K562 (cell line): ENCODE data around the gene ZBTB46. TPM values are rescaled to one million over a fixed set of nuclear protein-coding genes. Genes with fewer than 3 reads are reported as not detected.

Experiments used
- ATAC-seq: fragments of 200-7000 bp; cut with Tn5 transposase; 3 replicates; pipeline ENCODE4 v1.9.1; 2020; ENCODE audit warnings: moderate library complexity
- BruUV-seq: library from RNA; stranded (reverse); fragments of 400-500 nt; replicated peaks from 2 replicates; lab custom pipeline; 2021; lab: Mats Ljungman, UMichigan
- CTCF ChIA-PET: fragments of 300-600 bp; formaldehyde crosslinking; extraction: SDS; loops from one replicate; lab custom pipeline; 2021; ENCODE audit warnings: low intra/inter-chr PET ratio; lab: Yijun Ruan, JAX
- POLR2A ChIA-PET: fragments of 300-600, 350-650 bp; sonication (Branson Sonifier 250); formaldehyde crosslinking; extraction: SDS; loops from one replicate; lab custom pipeline; 2021; ENCODE audit warnings: antibody characterized with exemption, inconsistent platforms; lab: Yijun Ruan, JAX
- DNase-seq, 4 experiments: peaks; one replicate each; pipeline versions ENCODE4 v3.0.0 to v3.0.0-alpha.2; 2011 to 2018; ENCODE audit warnings: low spot score in 3 of 4, mixed read lengths in 3 of 4; ENCODE audit errors: extremely low read depth in 1 of 4
- FAIRE-seq: peaks from 2 replicates; lab custom pipeline; 2011; peaks lifted over from hg19 to GRCh38; lab: Jason Lieb, UNC
- H2AFZ ChIP-seq: 2 replicates; pipeline ENCODE4 v1.6.0; 2011; ENCODE audit warnings: low read depth, low read length, control low read depth, inconsistent platforms
- H3K27ac ChIP-seq: fragments of 200-600 bp; 3 replicates; pipeline ENCODE4 v1.8.0; 2011; ENCODE audit warnings: low read depth, mild to moderate bottlenecking, control low read depth, inconsistent platforms, low read length, moderate library complexity, mixed read lengths; ENCODE audit errors: extremely low read depth
- H3K27me3 ChIP-seq, 2 experiments: fragments of 300-600 bp in 1 of 2; 2 replicates in 1 of 2; 3 replicates in 1 of 2; pipeline versions ENCODE4 v1.6.0 to v1.8.0; 2011; ENCODE audit warnings: inconsistent platforms in 2 of 2, low read length in 2 of 2, mild to moderate bottlenecking in 1 of 2, mixed read lengths in 1 of 2, moderate library complexity in 1 of 2; ENCODE audit not compliant: control insufficient read depth in 2 of 2, insufficient read depth in 2 of 2
- H3K36me3 ChIP-seq: fragments of 300-600 bp; 3 replicates; pipeline ENCODE4 v1.8.0; 2011; ENCODE audit warnings: mild to moderate bottlenecking, low read length, inconsistent platforms; ENCODE audit not compliant: control insufficient read depth, insufficient read depth
- H3K4me1 ChIP-seq, 2 experiments: fragments of 200-600 bp in 1 of 2; replicated peaks in 1 of 2; 2 replicates in 1 of 2; 3 replicates in 1 of 2; pipeline versions ENCODE4 v1.5.1 to v1.8.0; 2011; ENCODE audit warnings: inconsistent platforms in 2 of 2, low read length in 2 of 2, mild to moderate bottlenecking in 1 of 2, mixed read lengths in 1 of 2, moderate library complexity in 1 of 2; ENCODE audit not compliant: control insufficient read depth in 2 of 2, insufficient read depth in 2 of 2
- H3K4me2 ChIP-seq: 2 replicates; pipeline ENCODE4 v1.6.1; 2011; ENCODE audit warnings: low read length, control low read depth, inconsistent platforms, mixed read lengths; ENCODE audit not compliant: insufficient read depth
- H3K4me3 ChIP-seq: fragments of 200-600 bp; sonication (generic), shearing (Covaris generic); 2 replicates; pipeline ENCODE4 v1.5.1; 2016; ENCODE audit warnings: control low read depth, inconsistent platforms
- H3K79me2 ChIP-seq: fragments of 200-600 bp; 3 replicates; pipeline ENCODE4 v1.8.0; 2011; ENCODE audit warnings: low read length, inconsistent platforms; ENCODE audit not compliant: control insufficient read depth, insufficient read depth
- H3K9ac ChIP-seq, 2 experiments: 2 replicates each; pipeline versions ENCODE4 v1.6.0 to v1.6.1; 2011; ENCODE audit warnings: low read depth in 2 of 2, low read length in 2 of 2, control low read depth in 1 of 2, inconsistent platforms in 1 of 2, mild to moderate bottlenecking in 1 of 2, mixed read lengths in 1 of 2; ENCODE audit not compliant: insufficient read depth in 1 of 2
- H3K9me1 ChIP-seq: one replicate; pipeline ENCODE4 v1.6.0; 2011; ENCODE audit warnings: inconsistent platforms, mild to moderate bottlenecking, low read length, moderate library complexity; ENCODE audit not compliant: control insufficient read depth, insufficient read depth
- H3K9me3 ChIP-seq: replicated peaks from 2 replicates; pipeline ENCODE4 v1.5.1; 2011; ENCODE audit warnings: low read depth, low read length, inconsistent platforms; ENCODE audit not compliant: control insufficient read depth, insufficient read depth
- H4K20me1 ChIP-seq: replicated peaks from 2 replicates; pipeline ENCODE4 v1.6.1; 2011; ENCODE audit warnings: low read length, inconsistent platforms, mixed read lengths; ENCODE audit not compliant: control insufficient read depth, insufficient read depth
- COPS2 ChIP-seq: fragments of 450-650 bp; conservative IDR thresholded peaks from 2 replicates; pipeline ENCODE4 v1.6.1; 2016; ENCODE audit warnings: mild to moderate bottlenecking, moderate library complexity
- DMBX1 ChIP-seq: fragments of 250-450 bp; sonication (Bioruptor Pico); IDR thresholded peaks from 2 replicates; pipeline ENCODE4 v1.8.0; 2022; ENCODE audit warnings: inconsistent platforms, mild to moderate bottlenecking, moderate library complexity, borderline replicate concordance
- ETS1 ChIP-seq: conservative IDR thresholded peaks from 2 replicates; pipeline ENCODE4 v1.6.1; 2011; ENCODE audit warnings: low read depth, mild to moderate bottlenecking, low read length; ENCODE audit not compliant: control insufficient read depth
- HEY1 ChIP-seq: fragments of 250-450 bp; sonication (Bioruptor Pico); IDR thresholded peaks from 2 replicates; pipeline ENCODE4 v1.5.0; 2020; ENCODE audit warnings: mild to moderate bottlenecking, moderate library complexity, borderline replicate concordance
- KDM1A ChIP-seq, 2 experiments: fragments of 450-650 bp; IDR thresholded peaks; 2 replicates each; pipeline ENCODE4 v1.6.1; 2016; ENCODE audit warnings: mild to moderate bottlenecking in 2 of 2
- NFRKB ChIP-seq: fragments of 450-650 bp; IDR thresholded peaks from 2 replicates; pipeline ENCODE4 v1.6.1; 2016; ENCODE audit warnings: low read depth
- PHB ChIP-seq: fragments of 250-450 bp; sonication (Bioruptor Pico); IDR thresholded peaks from 2 replicates; pipeline ENCODE4 v1.5.0; 2021
- SREBF1 ChIP-seq: fragments of 150-350 bp; IDR thresholded peaks from 2 replicates; pipeline ENCODE4 v1.6.1; 2014; ENCODE audit warnings: antibody characterized with exemption, low read depth, low read length, borderline replicate concordance
- TRIM24 ChIP-seq, 2 experiments: fragments of 450-650 bp; IDR thresholded peaks; 2 replicates each; pipeline ENCODE4 v1.6.1; 2016
- TSC22D4 ChIP-seq: fragments of 450-650 bp; IDR thresholded peaks from 2 replicates; pipeline ENCODE4 v1.6.1; 2016; ENCODE audit warnings: missing genetic modification characterization, missing biosample characterization, control low read depth
- ZNF280A ChIP-seq: fragments of 450-650 bp; IDR thresholded peaks from 2 replicates; pipeline ENCODE4 v1.6.1; 2018; ENCODE audit warnings: mild to moderate bottlenecking, low read depth; ENCODE audit not compliant: partially characterized antibody
- ZNF324 ChIP-seq: fragments of 250-450 bp; sonication (Bioruptor Pico); IDR thresholded peaks from 2 replicates; pipeline ENCODE4 v1.4.0; 2020; ENCODE audit warnings: mild to moderate bottlenecking
- ZNF354B ChIP-seq: fragments of 250-450 bp; sonication (Bioruptor Pico); IDR thresholded peaks from 2 replicates; pipeline ENCODE4 v1.4.0; 2020
- ZNF79 ChIP-seq: fragments of 250-450 bp; sonication (Bioruptor Pico); IDR thresholded peaks from 2 replicates; pipeline ENCODE4 v1.4.0; 2020; ENCODE audit warnings: low read depth, mild to moderate bottlenecking, moderate library complexity
- WGBS: fragments of 100-300 bp; shearing (Covaris generic); methylation state at CpG from one replicate; pipeline ENCODE4 v1.1.6; 2016; ENCODE audit warnings: low coverage, mixed read lengths; ENCODE audit not compliant: insufficient coverage; ENCODE audit errors: missing lambda C conversion rate; 5-methylcytosine and 5-hydroxymethylcytosine counted together
- in situ Hi-C: fragments of 300-500 bp; cut with MboI; formaldehyde crosslinking; loops from 4 replicates; pipeline ENCODE4 v1.15.0; 2018; ENCODE audit warnings: inconsistent platforms, mixed read lengths
- intact Hi-C: fragments of 100-400 bp; cut with micrococcal nuclease; formaldehyde crosslinking; loops from 2 replicates; pipeline ENCODE4 v1.14.2; 2022
- polyA plus RNA-seq, 8 experiments: library from polyadenylated mRNA; depleted of rRNA in 4 of 8; stranded (reverse) in 5 of 8; unstranded in 3 of 8; fragments of >200 nt; fragmentation: Nextera tagmentation in 2 of 8; fragmentation: Illumina TruSeq in 1 of 8; extraction: Ambion mirVana in 2 of 8; extraction: Trizol in 1 of 8; gene quantifications; 2 replicates each; pipeline versions ENCODE4 v1.2.1 to v1.2.3, GENCODE V29; 2011 to 2014; ENCODE audit warnings: inconsistent platforms in 1 of 8, missing spikeins in 1 of 8
- total RNA-seq, 7 experiments: library from RNA; depleted of rRNA in 6 of 7; stranded (reverse); fragments of >200 nt in 6 of 7; fragmentation: Illumina TruSeq in 2 of 7; extraction: Trizol in 2 of 7; gene quantifications; 2 replicates each; pipeline versions ENCODE4 v1.2.1 to v1.2.3, GENCODE V29; 2011 to 2021; ENCODE audit warnings: low replicate concordance in 1 of 7

Gene ZBTB46
- total and polyA plus RNA-seq, 9 of the 15 experiments (the other 6 are each of a cell fraction or from before 2014, with no cell fraction given): 0.29 to 4.1 (median 1.1) TPM

GRCh38 chr20:63714858-63715257, 116.2 kb downstream of the ZBTB46 start:
- BruUV-seq: no TSS peak
- Histone ChIP-seq H3K4me1 (peaks cover 0 to 4% of the 10 kb centered on the region in 2 experiments; a peak in 1 of 5 replicates), H3K27ac (no peak overlapping the region), H2AFZ (no peak overlapping the region), H3K9me3 (peaks cover 22% of the 10 kb centered on the region), H3K36me3 (peaks cover 80% of the 10 kb centered on the region), H3K4me3 (no peak overlapping the region), H3K27me3 (no peaks in the 10 kb centered on the region), H3K9me1 (no peaks in the 10 kb centered on the region), H3K4me2 (no peak overlapping the region), H3K79me2 (peaks cover 45% of the 10 kb centered on the region), H4K20me1 (no peaks in the 10 kb centered on the region), H3K9ac (no peak overlapping the region)
- intact Hi-C loops: no loop called here
- FAIRE-seq (no peak), DNase-seq (no peak), ATAC-seq (no peak)
- TF ChIP-seq PHB: no peak
- no peak for TF ChIP-seq ZNF354B (CRISPR knock-in tag)
- TF ChIP-seq TSC22D4: no peak
- no peak for TF ChIP-seq KDM1A (IDR thresholded peaks at IDR 0.05)
- TF ChIP-seq ZNF79 (CRISPR knock-in tag): no peak
- peak; percentile 47 for TF ChIP-seq ZNF280A
- TF ChIP-seq SREBF1: no peak
- TF ChIP-seq TRIM24 (IDR thresholded peaks at IDR 0.05): 0 out of 4 replicates have a peak, but pooled peaks of 1 of the 2 experiments have one; percentile 10
- TF ChIP-seq HEY1 (CRISPR knock-in tag): no peak
- no peak for TF ChIP-seq NFRKB
- no peak for TF ChIP-seq ETS1
- TF ChIP-seq DMBX1: no peak
- no peak for TF ChIP-seq COPS2
- TF ChIP-seq ZNF324: peak; percentile 91
- CTCF ChIA-PET: no interaction called here
- POLR2A ChIA-PET: interaction anchor here (1.1 kb wide), 1 partner anchor 57 kb away, joined by 3 read pairs; the partner anchor contains the start of gene RTEL1
- WGBS: over 99% methylated on average over 5 of the region's 5 CpGs
- in situ Hi-C loops: loop anchor here (5.0 kb wide), 1 partner anchor 57 kb away; no protein-coding TSS in a partner anchor
